DMS 273 (cell line): ENCODE data around the gene GGTLC3.
"Not testable (repeated sequence)": the region's sequence is repeated elsewhere in the genome, so short reads cannot be mapped to it uniquely, and the experiment has no call there.

Source experiments
- DNase-seq: peaks from one replicate; lab custom pipeline; 2025; ENCODE audit not compliant: unreplicated experiment; lab: John Stamatoyannopoulos, UW

GGTLC3 gene

GRCh38 chr22:18518061-18518460 lies at the start of gene GGTLC3:
TSS of gene GGTLC3 (minus strand) at chr22:18518161. CDS start at chr22:18517897, 264 bp downstream.
- DNase-seq = not testable (repeated sequence)

- DNase-seq = not testable (repeated sequence)
These were observed 42.4 kb upstream of the GGTLC3 start for GRCh38 chr22:18560099-18560974.

- DNase-seq = not testable (repeated sequence)
These were observed 41.0 kb upstream of the GGTLC3 start for GRCh38 chr22:18558939-18559338.

- DNase-seq = not testable (repeated sequence)
These were observed 40.6 kb upstream of the GGTLC3 start for GRCh38 chr22:18558516-18558915.

- DNase-seq = not testable (repeated sequence)
These were observed 36.6 kb upstream of the GGTLC3 start for GRCh38 chr22:18554280-18555256.

- DNase-seq = not testable (repeated sequence)
These were observed 35.1 kb upstream of the GGTLC3 start for GRCh38 chr22:18552839-18553597.

GRCh38 chr22:18551046-18551445 lies 33.1 kb upstream of the GGTLC3 start:
- DNase-seq = not testable (repeated sequence)

- DNase-seq = not testable (repeated sequence)
These were observed 31.7 kb upstream of the GGTLC3 start for GRCh38 chr22:18549458-18550179.

GRCh38 chr22:18544615-18545014 lies 26.7 kb upstream of the GGTLC3 start:
- not testable (repeated sequence) for DNase-seq

- not testable (repeated sequence) for DNase-seq
These were observed 25.4 kb upstream of the GGTLC3 start for GRCh38 chr22:18543400-18543799.

- DNase-seq = not testable (repeated sequence)
These were observed 22.0 kb upstream of the GGTLC3 start for GRCh38 chr22:18539994-18540393.

GRCh38 chr22:18534315-18534714 lies 16.4 kb upstream of the GGTLC3 start:
- not testable (repeated sequence) for DNase-seq

- not testable (repeated sequence) for DNase-seq
These were observed 15.7 kb upstream of the GGTLC3 start for GRCh38 chr22:18533633-18534032.

- DNase-seq = not testable (repeated sequence)
These were observed 11.6 kb upstream of the GGTLC3 start for GRCh38 chr22:18529416-18530145.

GRCh38 chr22:18528597-18529415 lies 10.8 kb upstream of the GGTLC3 start:
- not testable (repeated sequence) for DNase-seq

- DNase-seq = not testable (repeated sequence)
These were observed 10.0 kb upstream of the GGTLC3 start, which contains the start of gene TMEM191B for GRCh38 chr22:18527752-18528596. TSS of gene TMEM191B (plus strand) at chr22:18527802. CDS start at chr22:18527981, 179 bp downstream.

- not testable (repeated sequence) for DNase-seq
These were observed 5.4 kb upstream of the GGTLC3 start for GRCh38 chr22:18523328-18523727.
